ENCODE measurements around the gene HCN3. TPM values are rescaled to one million over a fixed set of nuclear protein-coding genes. Genes with fewer than 3 reads are reported as not detected.

HCN3 gene
- total and polyA plus RNA-seq, 2 of the 8 experiments (the other 6 are each of a cell fraction or from before 2014, with no cell fraction given): 6.4 to 7.3 TPM

GRCh38 chr1:155268630-155269029, 8.6 kb upstream of the HCN3 start (continued):
- TF ChIP-seq SP2 (IDR thresholded peaks at IDR 0.05; ENCODE audit: low read length): no peak
- no peak for TF ChIP-seq CHD7 (IDR thresholded peaks at IDR 0.05; ENCODE audit: insufficient replicate concordance, low read length)
- no peak for TF ChIP-seq POU5F1 (IDR thresholded peaks at IDR 0.05; ENCODE audit: low read depth, low read length)

Data from H1 (cell line).